ENCODE data around the gene APOA5.

- TF ChIP-seq CTCF (IDR thresholded peaks at IDR 0.05): peak in 2 of 5 experiments; percentile 45 to 52
- peak in 1 of 2 donors; percentile 51 for TF ChIP-seq POLR2A (IDR thresholded peaks at IDR 0.05)
Observed at GRCh38 chr11:116787786-116788486, 3.7 kb downstream of the APOA5 start, which contains the start of gene ZPR1.
